Mesendoderm (in vitro differentiated cells): ENCODE measurements around the gene SLC12A7. TPM values are rescaled to one million over a fixed set of nuclear protein-coding genes. Genes with fewer than 3 reads are reported as not detected.
A peak's percentile ranks its signal among the peaks of the same experiment; 100 is the strongest.

ENCODE experiments used
- DNase-seq: peaks from one replicate; pipeline ENCODE4 v3.0.0; 2013
- H2AK5ac ChIP-seq: 2 replicates; pipeline ENCODE4 v1.6.1; 2013; ENCODE audit warnings: low read length, inconsistent platforms
- H2BK120ac ChIP-seq: 2 replicates; pipeline ENCODE4 v1.6.1; 2013; ENCODE audit warnings: low read depth, mild to moderate bottlenecking, low read length, moderate library complexity, mixed read lengths
- H2BK15ac ChIP-seq: replicated peaks from 2 replicates; pipeline ENCODE4 v1.6.1; 2013; ENCODE audit warnings: low read depth, mild to moderate bottlenecking, moderate library complexity
- H2BK5ac ChIP-seq: 2 replicates; pipeline ENCODE4 v1.6.1; 2013; ENCODE audit warnings: low read length, inconsistent platforms
- H3K18ac ChIP-seq: 2 replicates; pipeline ENCODE4 v1.6.1; 2013; ENCODE audit warnings: mild to moderate bottlenecking, low read length, mixed read lengths
- H3K23ac ChIP-seq: one replicate; pipeline ENCODE4 v1.6.1; 2013; ENCODE audit warnings: low read length
- H3K27ac ChIP-seq: 2 replicates; pipeline ENCODE4 v1.5.1; 2013; ENCODE audit warnings: low read depth, mild to moderate bottlenecking, inconsistent platforms, low read length, moderate library complexity
- H3K27me3 ChIP-seq: 2 replicates; pipeline ENCODE4 v1.6.1; 2013; ENCODE audit warnings: low read length, control low read depth, mild to moderate bottlenecking, inconsistent platforms; ENCODE audit not compliant: insufficient read depth, poor library complexity
- H3K36me3 ChIP-seq: 2 replicates; pipeline ENCODE4 v1.6.1; 2013; ENCODE audit warnings: low read length, inconsistent platforms; ENCODE audit not compliant: control insufficient read depth, insufficient read depth
- H3K4ac ChIP-seq: one replicate; pipeline ENCODE4 v1.6.1; 2013; ENCODE audit warnings: low read depth, mild to moderate bottlenecking, low read length, moderate library complexity
- H3K4me1 ChIP-seq: 2 replicates; pipeline ENCODE4 v1.6.1; 2013; ENCODE audit warnings: low read depth, low read length, inconsistent platforms; ENCODE audit not compliant: control insufficient read depth
- H3K4me2 ChIP-seq: 2 replicates; pipeline ENCODE4 v1.6.1; 2013; ENCODE audit warnings: low read length
- H3K4me3 ChIP-seq: 2 replicates; pipeline ENCODE4 v1.5.1; 2013; ENCODE audit warnings: mild to moderate bottlenecking, low read length
- H3K56ac ChIP-seq: one replicate; pipeline ENCODE4 v1.6.1; 2013; ENCODE audit warnings: low read length
- H3K79me1 ChIP-seq: 2 replicates; pipeline ENCODE4 v1.6.1; 2013; ENCODE audit warnings: low read length, inconsistent platforms
- H3K79me2 ChIP-seq: 2 replicates; pipeline ENCODE4 v1.6.1; 2013; ENCODE audit warnings: mild to moderate bottlenecking, low read length; ENCODE audit not compliant: control insufficient read depth, insufficient read depth
- H3K9ac ChIP-seq: 2 replicates; pipeline ENCODE4 v1.6.1; 2013; ENCODE audit warnings: low read length, inconsistent platforms
- H4K5ac ChIP-seq: one replicate; pipeline ENCODE4 v1.6.1; 2013; ENCODE audit warnings: low read length
- H4K8ac ChIP-seq: one replicate; pipeline ENCODE4 v1.6.1; 2013; ENCODE audit warnings: low read depth, mild to moderate bottlenecking, control low read depth, low read length, moderate library complexity
- WGBS: extraction: QIAGEN DNeasy Blood & Tissue Kit; methylation state at CpG from one replicate; pipeline ENCODE4 v1.1.7; 2013; ENCODE audit warnings: low lambda C conversion rate, missing lambda C conversion rate; ENCODE audit not compliant: insufficient coverage; ENCODE audit errors: extremely low coverage; 5-methylcytosine and 5-hydroxymethylcytosine counted together
- polyA plus RNA-seq, 2 experiments: library from polyadenylated mRNA; stranded (reverse); fragments of 200-250 nt; gene quantifications; one replicate each; pipeline ENCODE4 v1.2.3, GENCODE V29; 2013

Gene SLC12A7
- polyA plus RNA-seq (2013, experiment 1 of 2) = 8.6 TPM
- 8.4 TPM for polyA plus RNA-seq (2013, experiment 2 of 2)

DNA sequence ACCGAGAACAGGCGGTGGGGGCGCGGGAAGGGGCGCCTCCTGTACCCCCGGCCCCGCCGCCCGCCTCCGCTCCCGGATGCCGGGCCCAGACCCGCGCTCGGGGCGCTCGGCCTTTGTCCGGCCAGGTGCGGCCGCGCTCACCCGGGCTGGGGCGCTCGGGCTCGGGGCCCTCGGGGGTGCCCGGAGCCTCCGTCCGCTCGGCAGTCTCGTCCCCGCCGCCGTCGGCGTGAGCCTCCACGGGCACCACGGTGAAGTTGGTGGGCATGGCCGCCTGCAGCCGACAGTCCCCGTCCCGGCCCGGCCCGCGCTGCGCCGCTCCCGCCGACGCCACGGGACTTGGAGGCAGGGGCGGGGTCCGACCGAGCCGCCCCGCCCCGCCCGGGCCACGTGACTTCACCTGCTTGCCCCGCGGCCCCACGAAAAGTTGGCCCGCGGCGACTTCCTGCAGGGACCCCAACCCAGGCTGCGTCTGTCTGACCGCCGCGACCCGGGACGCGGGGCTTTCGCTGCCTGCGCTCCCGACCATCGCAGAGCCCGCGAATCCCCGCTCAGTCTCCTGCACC, at the start of gene SLC12A7:
Gene SLC12A7, minus strand, starts transcription at position 337 of the 563 bp plus-strand sequence. Its CDS starts 72 bp downstream, at position 265.
- no peak within 1 kb of the TSS for H4K8ac ChIP-seq
- peak within 1 kb of the TSS; percentile 15 for H3K18ac ChIP-seq
- H3K9ac ChIP-seq = peak within 1 kb of the TSS; percentile 82
- WGBS = no CpG with 5 or more reads among the region's 79 CpGs
- H3K79me1 ChIP-seq = no peaks in the 10 kb centered on the region
- no peak within 1 kb of the TSS for H3K27ac ChIP-seq
- no peak within 1 kb of the TSS for H4K5ac ChIP-seq
- no peaks in the 10 kb centered on the region for H3K27me3 ChIP-seq
- peak within 1 kb of the TSS; percentile 19 for H3K4ac ChIP-seq
- no peaks in the 10 kb centered on the region for H3K4me1 ChIP-seq
- H2AK5ac ChIP-seq = no peak within 1 kb of the TSS
- peak within 1 kb of the TSS; percentile 70 for H3K4me3 ChIP-seq
- no peaks in the 10 kb centered on the region for H3K79me2 ChIP-seq
- H3K23ac ChIP-seq = no peak within 1 kb of the TSS
- no peaks in the 10 kb centered on the region for H3K36me3 ChIP-seq
- DNase-seq = peak; percentile 56
- H3K56ac ChIP-seq = peak within 1 kb of the TSS; percentile 89
- no peak within 1 kb of the TSS for H2BK5ac ChIP-seq
- H2BK120ac ChIP-seq = no peak within 1 kb of the TSS
- no peak within 1 kb of the TSS for H2BK15ac ChIP-seq
- peak within 1 kb of the TSS; percentile 42 for H3K4me2 ChIP-seq

DNA sequence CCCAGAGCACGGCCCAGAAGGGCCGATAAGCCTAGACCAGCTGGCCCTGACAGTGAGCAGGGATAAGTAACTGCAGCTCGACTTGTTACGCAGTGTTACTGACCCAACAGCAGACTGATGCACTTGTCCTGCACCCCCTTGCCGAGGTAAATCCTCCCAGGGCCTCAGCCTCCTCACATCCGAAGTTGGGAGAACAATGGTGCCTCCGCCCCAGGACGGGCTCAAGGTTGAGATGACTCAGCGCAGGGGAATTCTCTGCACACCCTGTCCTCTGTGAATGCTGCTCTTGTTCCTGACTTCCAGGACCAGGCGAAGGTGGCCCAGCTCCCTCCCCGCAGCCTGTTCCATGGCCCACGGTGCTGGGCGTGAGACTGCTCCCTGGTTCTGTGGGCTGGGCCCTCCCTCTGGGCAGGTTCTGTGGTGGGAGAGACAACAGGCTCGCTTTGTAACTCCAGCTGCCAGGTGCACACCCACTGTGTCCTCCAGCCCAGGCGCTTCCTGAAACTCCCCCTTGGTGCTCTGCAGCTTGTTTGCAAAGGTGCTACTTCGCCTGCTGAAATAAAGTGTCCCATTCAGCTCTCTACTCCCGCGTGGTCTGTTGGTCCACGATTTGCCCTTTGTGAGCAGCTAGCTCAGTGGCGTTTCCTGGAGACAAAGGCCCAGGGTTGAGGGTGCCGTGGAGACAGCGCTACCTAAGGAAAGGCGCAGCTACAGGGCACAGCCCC, 49.4 kb upstream of the SLC12A7 start:
- no peak overlapping the region for H3K4ac ChIP-seq
- no peak overlapping the region for H3K56ac ChIP-seq
- no peak overlapping the region for H4K5ac ChIP-seq
- no peak overlapping the region for H2BK5ac ChIP-seq
- no peak overlapping the region for H3K4me3 ChIP-seq
- H3K27ac ChIP-seq = no peak overlapping the region
- no CpG with 5 or more reads among the region's 23 CpGs for WGBS
- no peak overlapping the region for H4K8ac ChIP-seq
- no peak overlapping the region for H2AK5ac ChIP-seq
- H2BK15ac ChIP-seq = no peak overlapping the region
- H3K4me2 ChIP-seq = no peak overlapping the region
- peaks cover 4% of the 10 kb centered on the region for H3K27me3 ChIP-seq
- no peaks in the 10 kb centered on the region for H3K36me3 ChIP-seq
- no peak overlapping the region for H3K18ac ChIP-seq
- no peaks in the 10 kb centered on the region for H3K4me1 ChIP-seq
- DNase-seq = peak; percentile 54
- no peaks in the 10 kb centered on the region for H3K79me2 ChIP-seq
- no peak overlapping the region for H2BK120ac ChIP-seq
- H3K23ac ChIP-seq = no peak overlapping the region
- no peak overlapping the region for H3K9ac ChIP-seq
- H3K79me1 ChIP-seq = no peaks in the 10 kb centered on the region

DNA sequence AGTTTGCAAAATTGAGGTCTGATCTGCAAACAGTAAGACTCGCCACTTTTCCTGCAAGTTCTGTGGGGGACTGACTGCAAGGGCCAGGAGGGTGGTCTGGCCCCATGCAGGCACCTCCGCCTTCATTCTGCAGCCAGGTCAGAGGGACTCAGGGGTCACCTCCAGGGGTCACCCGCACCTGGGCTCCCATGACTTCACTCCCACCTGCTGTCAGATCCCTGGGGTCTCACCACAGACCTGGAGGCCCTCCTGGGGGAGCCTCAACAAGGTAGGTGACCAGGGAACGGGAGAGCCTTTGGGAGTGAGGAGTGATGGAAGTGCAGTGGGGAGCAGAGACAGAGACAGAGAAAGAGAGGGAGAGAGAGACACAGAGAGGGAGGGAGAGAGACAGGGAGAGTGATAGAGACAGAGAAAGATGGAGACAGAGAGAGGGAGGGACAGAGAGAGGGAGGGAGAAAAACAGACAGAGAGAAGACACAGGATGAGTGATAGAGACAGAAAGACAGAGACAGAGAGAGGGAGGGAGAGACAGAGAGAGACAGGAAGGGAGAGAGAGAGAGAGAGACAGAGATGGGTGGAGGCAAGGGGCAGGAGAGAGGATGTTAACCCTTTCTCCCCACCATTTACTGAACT, 48.0 kb upstream of the SLC12A7 start:
- no peak overlapping the region for H3K27ac ChIP-seq
- H3K4ac ChIP-seq = no peak overlapping the region
- no peak overlapping the region for H2BK15ac ChIP-seq
- H3K27me3 ChIP-seq = peaks cover 8% of the 10 kb centered on the region
- no peaks in the 10 kb centered on the region for H3K36me3 ChIP-seq
- no peaks in the 10 kb centered on the region for H3K79me2 ChIP-seq
- H3K4me3 ChIP-seq = no peak overlapping the region
- H3K79me1 ChIP-seq = no peaks in the 10 kb centered on the region
- H3K4me2 ChIP-seq = no peak overlapping the region
- H3K4me1 ChIP-seq = no peaks in the 10 kb centered on the region
- H2BK5ac ChIP-seq = no peak overlapping the region
- no peak overlapping the region for H3K56ac ChIP-seq
- WGBS = no CpG with 5 or more reads among the region's 4 CpGs
- H3K18ac ChIP-seq = no peak overlapping the region
- no peak overlapping the region for H3K23ac ChIP-seq
- H2AK5ac ChIP-seq = no peak overlapping the region
- no peak overlapping the region for H2BK120ac ChIP-seq
- H3K9ac ChIP-seq = no peak overlapping the region
- no peak overlapping the region for H4K5ac ChIP-seq
- DNase-seq = no peak
- H4K8ac ChIP-seq = no peak overlapping the region

DNA sequence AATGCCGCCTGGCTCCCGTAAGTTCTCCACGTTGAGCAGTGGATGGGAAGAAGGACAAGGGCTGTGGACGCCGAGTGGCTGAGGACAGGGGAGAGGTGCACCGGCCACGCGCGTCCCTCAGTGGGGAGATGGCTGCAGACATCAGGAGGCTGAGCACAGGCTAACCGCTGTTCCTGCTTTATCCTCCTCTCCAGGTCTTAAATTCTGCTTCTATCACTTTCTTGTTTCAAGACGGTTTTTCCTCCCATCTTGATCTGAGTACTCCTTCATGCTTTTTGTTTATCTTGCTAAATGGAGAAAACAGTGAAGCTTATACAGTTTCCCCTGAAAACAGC, 47.4 kb upstream of the SLC12A7 start:
- H2BK120ac ChIP-seq = no peak overlapping the region
- no peak overlapping the region for H2BK5ac ChIP-seq
- no peak overlapping the region for H4K5ac ChIP-seq
- no peak overlapping the region for H3K9ac ChIP-seq
- H3K79me1 ChIP-seq = no peaks in the 10 kb centered on the region
- H3K4ac ChIP-seq = no peak overlapping the region
- no peak for DNase-seq
- H3K36me3 ChIP-seq = no peaks in the 10 kb centered on the region
- no peak overlapping the region for H2AK5ac ChIP-seq
- H3K4me1 ChIP-seq = no peaks in the 10 kb centered on the region
- H3K18ac ChIP-seq = no peak overlapping the region
- H3K27ac ChIP-seq = no peak overlapping the region
- WGBS = no CpG with 5 or more reads among the region's 11 CpGs
- no peak overlapping the region for H3K4me3 ChIP-seq
- H3K56ac ChIP-seq = no peak overlapping the region
- no peak overlapping the region for H4K8ac ChIP-seq
- no peaks in the 10 kb centered on the region for H3K79me2 ChIP-seq
- no peak overlapping the region for H3K23ac ChIP-seq
- H2BK15ac ChIP-seq = no peak overlapping the region
- peaks cover 8% of the 10 kb centered on the region for H3K27me3 ChIP-seq
- no peak overlapping the region for H3K4me2 ChIP-seq

GRCh38 chr5:1158647-1159340, 46.9 kb upstream of the SLC12A7 start:
- Histone ChIP-seq H3K4me3 (no peak overlapping the region), H4K8ac (no peak overlapping the region), H4K5ac (no peak overlapping the region), H2BK15ac (no peak overlapping the region), H2AK5ac (no peak overlapping the region), H3K79me1 (no peaks in the 10 kb centered on the region), H3K36me3 (no peaks in the 10 kb centered on the region), H3K27me3 (peaks cover 8% of the 10 kb centered on the region), H3K23ac (no peak overlapping the region), H3K18ac (no peak overlapping the region), H3K4me2 (no peak overlapping the region), H3K79me2 (no peaks in the 10 kb centered on the region), H3K56ac (no peak overlapping the region), H3K9ac (no peak overlapping the region), H3K4ac (no peak overlapping the region), H3K4me1 (no peaks in the 10 kb centered on the region), H2BK120ac (no peak overlapping the region), H3K27ac (no peak overlapping the region), H2BK5ac (no peak overlapping the region)
- no peak for DNase-seq
- no CpG with 5 or more reads among the region's 20 CpGs for WGBS
